K562 (cell line): ENCODE measurements around the gene LDB2. TPM values are rescaled to one million over a fixed set of nuclear protein-coding genes. Genes with fewer than 3 reads are reported as not detected.

Experiments used
- MGA ChIP-seq: fragments of 450-650 bp; IDR thresholded peaks from 2 replicates; pipeline ENCODE4 v1.6.1; 2016; ENCODE audit warnings: mild to moderate bottlenecking, moderate library complexity
- ZBTB26 ChIP-seq: fragments of 450-650 bp; formaldehyde crosslinking; IDR thresholded peaks from 2 replicates; pipeline ENCODE4 v1.4.0; 2022; ENCODE audit warnings: missing genetic modification characterization
- polyA plus RNA-seq, 8 experiments: library from polyadenylated mRNA; depleted of rRNA in 4 of 8; stranded (reverse) in 5 of 8; unstranded in 3 of 8; fragments of >200 nt; fragmentation: Nextera tagmentation in 2 of 8; fragmentation: Illumina TruSeq in 1 of 8; extraction: Ambion mirVana in 2 of 8; extraction: Trizol in 1 of 8; gene quantifications; 2 replicates each; pipeline versions ENCODE4 v1.2.1 to v1.2.3, GENCODE V29; 2011 to 2014; ENCODE audit warnings: inconsistent platforms in 1 of 8, missing spikeins in 1 of 8
- total RNA-seq, 7 experiments: library from RNA; depleted of rRNA in 6 of 7; stranded (reverse); fragments of >200 nt in 6 of 7; fragmentation: Illumina TruSeq in 2 of 7; extraction: Trizol in 2 of 7; gene quantifications; 2 replicates each; pipeline versions ENCODE4 v1.2.1 to v1.2.3, GENCODE V29; 2011 to 2021; ENCODE audit warnings: low replicate concordance in 1 of 7
- TF ChIP-seq, protein P1 (sequence below): sonication (generic); formaldehyde crosslinking; IDR thresholded peaks from 2 replicates; pipeline ENCODE4 v1.8.0; 2023; ENCODE audit warnings: mild to moderate bottlenecking, missing genetic modification reagents

Gene LDB2
- total and polyA plus RNA-seq, 9 of the 15 experiments (the other 6 are each of a cell fraction or from before 2014, with no cell fraction given) = 0.10 to 0.20 TPM; not detected in 7

DNA sequence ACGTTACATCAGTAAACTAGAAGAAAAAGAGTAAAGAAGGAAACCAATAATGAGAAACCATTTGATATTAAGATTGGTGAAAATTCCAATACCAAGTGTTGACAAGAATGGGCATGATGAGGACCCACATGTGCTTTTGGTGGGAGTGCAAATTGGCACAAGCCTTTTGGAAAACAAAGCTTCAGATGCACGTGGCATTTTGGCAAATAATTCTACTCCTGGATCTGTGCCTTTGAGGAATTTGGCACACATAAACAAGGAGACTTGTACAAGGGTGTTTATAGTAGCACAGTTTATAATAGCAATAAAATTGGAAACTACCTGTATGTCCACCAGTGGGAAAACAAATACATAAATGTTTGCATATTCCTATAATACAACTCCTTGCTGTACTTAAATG lies 347.9 kb downstream of the LDB2 start (continued):
- TF ChIP-seq MGA = no peak
- TF ChIP-seq, protein P1, sequence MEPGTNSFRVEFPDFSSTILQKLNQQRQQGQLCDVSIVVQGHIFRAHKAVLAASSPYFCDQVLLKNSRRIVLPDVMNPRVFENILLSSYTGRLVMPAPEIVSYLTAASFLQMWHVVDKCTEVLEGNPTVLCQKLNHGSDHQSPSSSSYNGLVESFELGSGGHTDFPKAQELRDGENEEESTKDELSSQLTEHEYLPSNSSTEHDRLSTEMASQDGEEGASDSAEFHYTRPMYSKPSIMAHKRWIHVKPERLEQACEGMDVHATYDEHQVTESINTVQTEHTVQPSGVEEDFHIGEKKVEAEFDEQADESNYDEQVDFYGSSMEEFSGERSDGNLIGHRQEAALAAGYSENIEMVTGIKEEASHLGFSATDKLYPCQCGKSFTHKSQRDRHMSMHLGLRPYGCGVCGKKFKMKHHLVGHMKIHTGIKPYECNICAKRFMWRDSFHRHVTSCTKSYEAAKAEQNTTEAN (CRISPR knock-in tag) = no peak
- no peak for TF ChIP-seq ZBTB26 (CRISPR knock-in tag)
